ENCODE results near the gene ACTRT2.

Gene ACTRT2

DNA sequence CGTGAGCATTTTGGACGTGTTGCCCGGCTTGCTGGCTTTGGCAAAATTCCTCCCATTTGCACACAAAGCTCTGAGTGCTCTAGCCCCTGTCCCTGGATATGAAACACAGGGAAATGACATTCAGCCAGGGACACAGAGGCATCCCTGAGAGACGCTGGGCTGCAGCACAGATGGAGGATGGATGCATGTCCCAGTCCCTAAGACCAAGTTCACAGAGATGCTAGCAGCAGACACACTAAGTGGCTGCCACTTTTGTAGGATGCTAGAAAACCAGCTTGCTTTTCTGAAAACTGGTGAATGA is 12.5 kb downstream of the ACTRT2 start:
- no peaks in the 10 kb centered on the region for H4K20me1 ChIP-seq (ENCODE audit: insufficient read depth, low read length)

DNA sequence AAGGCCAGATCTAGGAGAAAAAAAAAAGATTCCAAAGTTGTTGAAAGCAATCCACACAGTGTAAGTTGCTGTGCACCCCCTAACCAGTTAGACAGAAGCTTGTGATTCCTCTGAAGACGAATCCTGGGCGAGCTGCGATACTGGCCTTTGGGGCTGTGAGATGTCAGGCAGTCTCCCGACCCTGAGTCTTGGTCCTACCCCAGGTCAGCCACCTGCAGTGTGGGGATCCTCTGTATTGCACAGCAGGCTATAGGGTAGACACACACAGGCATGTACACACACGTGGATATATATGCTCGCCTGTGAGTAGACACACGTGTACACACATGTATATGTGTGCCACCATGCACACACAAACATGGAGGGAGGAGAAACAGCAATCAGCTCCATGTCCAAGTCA is 12.9 kb downstream of the ACTRT2 start:
- Histone ChIP-seq H3K27ac (ENCODE audit: low read length) (no peak overlapping the region), H3K79me2 (ENCODE audit: low read length) (no peaks in the 10 kb centered on the region), H2AFZ (ENCODE audit: low read length) (no peak overlapping the region), H3K27me3 (replicated peaks; ENCODE audit: insufficient read depth, low read length) (peaks cover 86% of the 10 kb centered on the region), H3K4me1 (ENCODE audit: low read length) (no peaks in the 10 kb centered on the region), H3F3A (ENCODE audit: insufficient read depth, low read length) (no peaks in the 10 kb centered on the region), H3K9me2 (replicated peaks; ENCODE audit: insufficient read depth, low read length) (no peaks in the 10 kb centered on the region), H3K4me2 (ENCODE audit: low read depth, low read length) (no peak overlapping the region), H3K9me3 (replicated peaks; ENCODE audit: insufficient read depth, low read length) (no peaks in the 10 kb centered on the region), H3K36me3 (replicated peaks; ENCODE audit: insufficient read depth, low read length) (no peaks in the 10 kb centered on the region), H3K4me3 (ENCODE audit: low read length) (no peak overlapping the region), H4K20me1 (ENCODE audit: insufficient read depth, low read length) (no peaks in the 10 kb centered on the region), H3K9ac (ENCODE audit: low read length) (no peak overlapping the region)
- no peak for DNase-seq
- TF ChIP-seq EZH2 (optimal IDR thresholded peaks at IDR 0.05; ENCODE audit: low read depth, low read length) = no peak
- TF ChIP-seq, protein P1, sequence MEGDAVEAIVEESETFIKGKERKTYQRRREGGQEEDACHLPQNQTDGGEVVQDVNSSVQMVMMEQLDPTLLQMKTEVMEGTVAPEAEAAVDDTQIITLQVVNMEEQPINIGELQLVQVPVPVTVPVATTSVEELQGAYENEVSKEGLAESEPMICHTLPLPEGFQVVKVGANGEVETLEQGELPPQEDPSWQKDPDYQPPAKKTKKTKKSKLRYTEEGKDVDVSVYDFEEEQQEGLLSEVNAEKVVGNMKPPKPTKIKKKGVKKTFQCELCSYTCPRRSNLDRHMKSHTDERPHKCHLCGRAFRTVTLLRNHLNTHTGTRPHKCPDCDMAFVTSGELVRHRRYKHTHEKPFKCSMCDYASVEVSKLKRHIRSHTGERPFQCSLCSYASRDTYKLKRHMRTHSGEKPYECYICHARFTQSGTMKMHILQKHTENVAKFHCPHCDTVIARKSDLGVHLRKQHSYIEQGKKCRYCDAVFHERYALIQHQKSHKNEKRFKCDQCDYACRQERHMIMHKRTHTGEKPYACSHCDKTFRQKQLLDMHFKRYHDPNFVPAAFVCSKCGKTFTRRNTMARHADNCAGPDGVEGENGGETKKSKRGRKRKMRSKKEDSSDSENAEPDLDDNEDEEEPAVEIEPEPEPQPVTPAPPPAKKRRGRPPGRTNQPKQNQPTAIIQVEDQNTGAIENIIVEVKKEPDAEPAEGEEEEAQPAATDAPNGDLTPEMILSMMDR (IDR thresholded peaks at IDR 0.05; ENCODE audit: low read length) = no peak

More for the DNA sequence above, 12.5 kb downstream of the ACTRT2 start:
- DNase-seq = no peak
- H3F3A ChIP-seq (ENCODE audit: insufficient read depth, low read length) = no peaks in the 10 kb centered on the region
- no peaks in the 10 kb centered on the region for H3K9me3 ChIP-seq (replicated peaks; ENCODE audit: insufficient read depth, low read length)
- no peak for TF ChIP-seq EZH2 (optimal IDR thresholded peaks at IDR 0.05; ENCODE audit: low read depth, low read length)
- TF ChIP-seq, protein P1 (IDR thresholded peaks at IDR 0.05; ENCODE audit: low read length) = no peak
- no peak for TF ChIP-seq EZH2phosphoT487 (IDR thresholded peaks at IDR 0.05; ENCODE audit: low read length)
- no peak overlapping the region for H3K4me3 ChIP-seq (ENCODE audit: low read length)
- no peaks in the 10 kb centered on the region for H3K36me3 ChIP-seq (replicated peaks; ENCODE audit: insufficient read depth, low read length)
- peaks cover 84% of the 10 kb centered on the region for H3K27me3 ChIP-seq (replicated peaks; ENCODE audit: insufficient read depth, low read length)
- H3K9ac ChIP-seq (ENCODE audit: low read length) = no peak overlapping the region
- no peaks in the 10 kb centered on the region for H3K9me2 ChIP-seq (replicated peaks; ENCODE audit: insufficient read depth, low read length)
- no peak overlapping the region for H2AFZ ChIP-seq (ENCODE audit: low read length)
- no peaks in the 10 kb centered on the region for H3K79me2 ChIP-seq (ENCODE audit: low read length)
- no peak overlapping the region for H3K27ac ChIP-seq (ENCODE audit: low read length)
- H3K4me1 ChIP-seq (ENCODE audit: low read length) = no peaks in the 10 kb centered on the region
- H3K4me2 ChIP-seq (ENCODE audit: low read depth, low read length) = no peak overlapping the region

DNA sequence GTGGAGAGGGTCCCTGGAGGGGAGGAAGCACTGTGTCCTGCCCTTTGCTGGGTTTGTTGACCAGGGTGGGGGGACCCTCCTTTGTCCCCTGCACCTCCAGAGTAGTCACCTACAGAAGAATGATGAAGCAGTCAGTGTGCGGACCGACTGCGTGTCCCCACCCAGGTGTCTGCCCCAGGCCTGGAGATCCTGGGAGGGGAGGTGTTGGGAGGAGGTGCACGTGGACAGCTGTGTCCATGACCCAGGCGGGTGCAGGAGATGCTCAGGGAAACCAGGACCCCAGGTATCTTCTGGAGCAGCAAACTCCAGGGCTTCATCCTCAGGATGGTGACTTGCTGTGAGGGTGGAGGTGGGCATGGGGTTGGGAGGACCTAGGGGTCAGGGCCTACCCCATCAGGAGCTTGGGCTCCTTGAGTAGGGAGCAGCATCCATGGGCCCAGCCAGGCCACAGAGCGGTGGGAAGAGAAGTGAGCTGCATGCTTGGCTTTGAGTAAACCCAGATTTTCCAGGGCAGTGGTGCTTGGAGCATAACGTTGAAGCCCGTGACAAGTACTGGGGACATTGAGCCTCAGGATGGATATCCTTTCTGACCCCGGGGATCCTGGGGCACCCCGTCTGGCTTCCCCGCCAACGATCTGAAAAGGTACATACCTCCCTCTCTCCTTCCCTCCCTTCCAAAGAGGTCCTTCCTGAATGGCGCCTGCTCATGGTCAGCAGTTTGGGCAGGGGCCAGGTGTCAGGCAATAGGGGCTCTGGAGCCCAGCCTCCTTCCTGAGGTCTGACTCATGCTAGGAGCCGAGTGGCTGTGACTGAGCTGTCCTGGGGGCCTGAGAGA is 13.7 kb downstream of the ACTRT2 start:
- Histone ChIP-seq H3K36me3 (replicated peaks; ENCODE audit: insufficient read depth, low read length) (no peaks in the 10 kb centered on the region), H3K9me2 (replicated peaks; ENCODE audit: insufficient read depth, low read length) (no peaks in the 10 kb centered on the region), H3K4me1 (ENCODE audit: low read length) (no peaks in the 10 kb centered on the region), H3K27ac (ENCODE audit: low read length) (no peak overlapping the region), H3K9ac (ENCODE audit: low read length) (no peak overlapping the region), H2AFZ (ENCODE audit: low read length) (no peak overlapping the region), H3K4me2 (ENCODE audit: low read depth, low read length) (no peak overlapping the region), H3K9me3 (replicated peaks; ENCODE audit: insufficient read depth, low read length) (no peaks in the 10 kb centered on the region), H3K27me3 (replicated peaks; ENCODE audit: insufficient read depth, low read length) (peaks cover 86% of the 10 kb centered on the region), H3K79me2 (ENCODE audit: low read length) (no peaks in the 10 kb centered on the region), H3F3A (ENCODE audit: insufficient read depth, low read length) (no peaks in the 10 kb centered on the region), H3K4me3 (ENCODE audit: low read length) (no peak overlapping the region), H4K20me1 (ENCODE audit: insufficient read depth, low read length) (no peaks in the 10 kb centered on the region)
- no peak for DNase-seq
- TF ChIP-seq, protein P1 (IDR thresholded peaks at IDR 0.05; ENCODE audit: low read length) = no peak
- TF ChIP-seq EZH2phosphoT487 (IDR thresholded peaks at IDR 0.05; ENCODE audit: low read length) = no peak
- no peak for TF ChIP-seq EZH2 (optimal IDR thresholded peaks at IDR 0.05; ENCODE audit: low read depth, low read length)
